GM21526 (cell line): ENCODE results near the gene GRIK1.
A peak's percentile ranks its signal among the peaks of the same experiment; 100 is the strongest.

ENCODE experiments used
- ATAC-seq: cut with Tn5 transposase; IDR thresholded peaks from one replicate; pipeline ENCODE4 v1.9.1; 2021; ENCODE audit warnings: moderate library complexity; ENCODE audit not compliant: unreplicated experiment, low FRiP score

The GRIK1 gene

DNA sequence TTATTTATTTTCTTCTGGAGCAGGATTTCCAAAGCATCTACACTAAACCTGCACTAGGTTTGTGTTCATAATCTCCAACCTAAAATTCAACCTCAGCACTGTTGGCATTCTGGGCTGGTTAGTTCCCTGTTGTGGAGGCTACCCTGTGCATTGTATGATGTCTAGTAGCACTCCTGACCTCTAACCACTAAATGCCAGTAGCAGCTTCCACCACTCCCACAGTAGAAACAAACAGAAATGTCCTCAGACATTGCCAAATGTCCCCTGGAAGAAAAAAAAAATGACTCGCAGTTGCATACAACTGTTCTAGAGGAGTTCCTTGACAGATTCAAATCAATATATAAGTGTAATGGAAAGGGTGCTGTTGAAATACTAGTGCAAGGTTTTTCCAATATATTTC, 18.9 kb downstream of the GRIK1 start:
- ATAC-seq = no peak

DNA sequence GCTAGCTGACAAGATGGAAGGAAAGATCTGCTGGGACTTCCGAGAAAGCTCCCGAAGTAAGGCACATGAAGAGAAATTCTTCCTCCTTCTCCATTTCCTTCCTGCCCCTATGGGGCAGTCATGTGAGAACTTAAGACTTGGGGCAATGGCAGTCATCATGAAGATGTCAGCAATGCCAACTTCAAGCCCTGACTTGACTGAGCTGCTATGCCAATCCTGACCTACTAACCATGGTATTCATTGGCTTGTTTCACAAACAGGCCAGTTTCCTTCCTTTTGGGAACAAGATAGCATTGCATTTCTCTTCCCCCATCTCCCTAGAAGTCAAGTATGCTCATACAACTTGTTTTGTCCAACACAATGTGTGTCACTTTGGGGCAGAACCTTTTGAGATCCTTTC, 25.5 kb downstream of the GRIK1 start:
- ATAC-seq = no peak

DNA sequence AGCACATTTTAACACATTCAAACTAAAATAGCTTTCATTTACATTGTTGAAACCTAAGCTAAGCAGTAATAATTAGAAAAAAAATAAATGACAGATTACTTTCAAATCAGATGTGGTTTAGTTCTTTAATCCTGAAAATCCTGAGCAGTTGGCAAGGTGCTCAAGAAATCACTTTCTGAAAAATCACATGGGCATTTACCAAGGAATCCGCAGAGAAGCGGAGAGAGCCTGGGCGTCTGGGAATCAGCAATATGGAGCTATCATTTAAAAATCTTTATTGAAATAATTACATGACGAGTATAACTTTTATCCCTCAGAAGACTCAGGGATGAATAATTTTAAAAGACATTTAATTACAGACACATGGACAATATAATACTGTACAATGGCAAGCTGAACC, 30.2 kb downstream of the GRIK1 start:
- no peak for ATAC-seq

DNA sequence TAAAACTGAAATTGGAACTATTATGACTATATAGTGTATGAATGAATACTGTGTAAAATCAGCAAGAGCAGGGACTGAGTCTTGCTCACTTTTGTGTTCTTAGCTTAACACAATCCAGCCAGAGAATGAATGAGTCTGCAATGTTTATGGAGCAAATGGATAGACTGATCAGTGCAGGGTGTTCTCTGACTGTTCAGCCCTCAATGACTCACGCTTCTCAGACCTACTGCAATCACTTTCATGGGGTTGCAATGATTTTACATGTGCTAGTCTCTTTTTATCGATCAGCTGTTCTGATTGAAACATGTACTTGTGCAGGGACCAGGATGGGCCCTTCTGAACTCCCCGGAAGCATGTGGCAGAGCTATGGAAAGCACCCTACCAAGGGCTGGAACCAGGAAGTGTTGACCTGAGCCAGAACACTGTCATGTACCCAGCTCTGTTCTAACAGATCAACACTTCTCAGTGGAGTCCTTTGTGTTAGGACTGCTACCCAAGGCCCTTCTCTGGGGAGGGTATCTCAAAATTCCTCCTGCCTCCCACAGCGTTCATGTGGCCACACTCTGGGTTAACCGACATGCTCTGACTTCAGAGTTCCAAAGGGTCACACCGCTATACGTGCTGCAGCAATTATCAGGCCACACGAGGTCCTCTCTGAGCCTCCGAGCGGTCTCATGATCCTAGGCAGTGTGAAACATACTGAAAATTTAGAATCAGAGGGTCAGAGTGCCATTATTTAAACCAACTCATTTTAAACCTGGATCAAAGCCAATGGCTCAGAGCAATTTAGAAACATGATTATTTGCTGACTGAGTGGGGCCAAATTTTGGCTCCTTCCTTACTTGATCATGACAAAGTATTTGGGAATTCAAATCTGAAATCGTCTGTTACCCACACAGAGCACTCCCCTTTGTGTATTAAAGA, 35.2 kb downstream of the GRIK1 start:
- ATAC-seq = no peak

DNA sequence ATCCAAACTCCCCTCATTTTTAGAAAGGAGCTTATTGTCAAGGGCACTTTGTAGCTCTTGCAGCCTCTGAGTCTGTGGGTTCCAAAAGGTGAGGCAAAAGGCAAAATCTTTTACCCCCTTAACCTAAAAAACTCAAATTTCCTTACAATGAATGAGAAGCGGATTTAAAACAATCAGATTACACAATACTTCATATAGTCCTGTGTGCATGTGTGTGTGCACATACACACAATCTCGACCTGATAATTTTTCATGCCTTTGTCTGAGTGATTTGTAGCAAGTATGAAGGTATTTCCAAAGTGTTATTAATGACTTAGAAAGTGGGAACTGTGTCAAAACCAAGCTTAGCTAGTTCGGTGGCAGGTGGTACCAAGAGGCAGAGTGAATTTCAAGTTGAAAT, 42.9 kb downstream of the GRIK1 start:
- no peak for ATAC-seq

DNA sequence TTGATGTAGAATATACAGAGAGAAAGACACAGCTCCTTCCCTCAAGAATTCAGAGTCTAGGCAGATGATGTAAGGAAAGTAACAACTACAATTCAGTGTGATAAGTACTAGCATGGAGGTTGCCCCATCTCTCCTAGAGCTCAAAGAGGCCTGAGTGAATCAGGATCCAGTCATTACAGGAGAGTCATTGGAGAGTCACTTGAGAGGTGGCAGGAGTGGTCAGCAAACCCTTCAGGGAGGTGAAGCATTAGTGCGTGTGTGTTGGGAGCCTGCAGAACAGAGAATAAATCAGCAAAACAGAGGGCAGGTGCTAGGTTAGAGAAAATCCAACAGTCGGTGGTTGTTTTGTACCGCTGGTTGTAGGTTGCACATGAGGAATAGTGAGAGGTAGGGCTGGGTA, 46.1 kb downstream of the GRIK1 start:
- no peak for ATAC-seq

DNA sequence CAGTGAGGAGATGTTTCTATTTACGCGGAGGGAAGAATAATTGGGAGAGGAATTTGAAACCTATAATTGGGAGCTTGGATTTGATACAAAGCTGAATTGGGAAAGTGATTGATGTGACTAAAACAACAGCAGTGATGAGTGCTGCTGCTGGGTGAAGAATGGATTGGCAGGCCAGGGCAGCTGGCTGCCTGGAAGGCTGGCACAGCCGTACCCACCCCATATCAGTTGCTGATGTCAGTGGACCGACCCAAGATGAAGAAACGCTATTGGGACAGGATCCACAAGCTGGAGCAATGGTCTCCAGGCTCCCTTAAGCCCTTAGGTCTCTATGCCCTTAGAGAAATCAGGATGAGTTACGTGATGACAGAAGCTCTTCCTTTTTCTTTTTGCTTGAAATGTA, 47.4 kb downstream of the GRIK1 start:
- no peak for ATAC-seq

DNA sequence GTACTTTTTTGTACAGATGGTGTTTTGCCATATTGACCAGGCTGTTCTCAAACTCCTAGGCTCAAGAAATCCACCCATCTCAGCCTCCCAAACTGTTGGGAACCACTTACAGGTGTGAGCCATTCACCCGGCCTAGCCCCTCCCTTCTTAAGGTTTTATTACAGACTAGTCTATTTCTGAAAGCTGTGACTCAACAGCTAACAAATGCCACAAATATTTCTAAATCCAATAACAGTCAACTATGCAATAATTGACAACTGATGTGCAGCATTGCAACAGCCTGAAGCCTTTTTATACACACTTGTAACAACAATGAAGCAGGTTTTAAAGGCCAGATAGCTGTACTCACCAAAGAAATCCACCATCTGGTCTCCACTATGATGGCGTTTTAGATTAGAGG, 51.4 kb downstream of the GRIK1 start:
- ATAC-seq = no peak

DNA sequence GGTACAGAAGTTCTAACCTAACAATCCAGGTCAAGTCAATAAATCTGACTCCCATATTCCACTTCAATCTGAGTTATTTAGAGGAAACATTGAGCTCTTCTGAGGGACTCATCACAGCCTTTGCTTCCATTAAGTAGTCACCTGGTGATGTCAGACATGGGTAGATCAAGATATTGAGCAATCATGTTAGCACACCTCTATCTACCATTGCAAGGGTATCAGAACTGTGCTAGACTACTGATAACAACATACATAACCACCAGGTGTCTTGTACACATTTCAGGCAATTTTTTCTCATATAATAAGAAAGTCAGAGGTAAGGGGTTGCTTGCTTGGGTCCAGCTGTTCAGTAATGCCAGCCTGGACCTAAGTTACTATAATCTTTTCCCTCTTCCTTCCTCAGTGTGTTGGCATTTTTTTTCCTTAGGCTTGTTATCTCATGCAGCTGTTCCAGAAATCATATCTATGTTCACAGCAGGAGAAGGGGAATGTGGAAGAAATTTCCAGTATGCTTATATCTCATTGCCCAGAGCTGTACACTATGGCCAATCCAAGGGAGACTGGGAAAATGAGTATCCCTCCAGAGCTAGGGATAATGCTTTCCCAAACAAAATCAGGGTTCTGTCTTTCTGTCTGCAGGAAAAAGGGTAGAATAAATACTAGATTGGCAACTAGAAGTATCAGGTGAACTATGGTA, 52.3 kb downstream of the GRIK1 start:
- ATAC-seq = no peak

DNA sequence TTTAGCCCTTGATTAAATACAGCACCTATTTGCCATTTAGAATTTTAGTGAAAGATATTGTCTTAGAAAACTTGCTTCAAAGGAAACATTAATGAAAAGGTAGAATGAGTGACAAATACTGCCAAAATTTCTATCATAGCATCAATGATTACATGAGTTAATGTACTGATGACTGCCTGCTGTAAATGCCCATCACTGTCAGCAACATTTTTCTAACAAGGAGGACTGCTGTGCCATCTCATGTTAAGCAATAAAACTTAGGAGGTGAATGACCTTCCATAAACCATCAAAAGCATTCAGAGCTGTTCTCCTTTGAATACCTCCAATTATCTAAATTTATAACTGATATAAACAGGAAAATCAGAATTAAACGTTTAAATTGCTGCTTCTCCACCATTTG, 54.3 kb downstream of the GRIK1 start:
- no peak for ATAC-seq

DNA sequence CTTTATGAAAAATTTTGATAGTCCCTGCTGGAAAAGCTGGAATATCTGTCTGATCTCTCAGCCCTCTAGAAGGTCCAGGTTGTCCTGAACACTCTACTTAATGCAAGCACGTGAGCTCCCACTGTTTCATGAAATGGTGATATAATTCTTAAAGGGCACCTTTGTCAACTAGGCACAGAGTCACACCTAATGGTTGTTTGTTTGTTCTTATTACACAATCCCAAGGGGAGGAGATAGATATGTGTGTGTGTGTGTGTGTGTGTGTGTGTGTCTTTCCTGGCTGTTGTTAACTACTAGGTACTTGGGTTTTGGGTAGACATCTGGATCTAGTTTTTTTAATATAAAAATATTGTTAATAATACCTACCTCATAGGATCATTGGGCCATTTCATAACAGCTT, 63.9 kb downstream of the GRIK1 start:
- ATAC-seq = no peak

DNA sequence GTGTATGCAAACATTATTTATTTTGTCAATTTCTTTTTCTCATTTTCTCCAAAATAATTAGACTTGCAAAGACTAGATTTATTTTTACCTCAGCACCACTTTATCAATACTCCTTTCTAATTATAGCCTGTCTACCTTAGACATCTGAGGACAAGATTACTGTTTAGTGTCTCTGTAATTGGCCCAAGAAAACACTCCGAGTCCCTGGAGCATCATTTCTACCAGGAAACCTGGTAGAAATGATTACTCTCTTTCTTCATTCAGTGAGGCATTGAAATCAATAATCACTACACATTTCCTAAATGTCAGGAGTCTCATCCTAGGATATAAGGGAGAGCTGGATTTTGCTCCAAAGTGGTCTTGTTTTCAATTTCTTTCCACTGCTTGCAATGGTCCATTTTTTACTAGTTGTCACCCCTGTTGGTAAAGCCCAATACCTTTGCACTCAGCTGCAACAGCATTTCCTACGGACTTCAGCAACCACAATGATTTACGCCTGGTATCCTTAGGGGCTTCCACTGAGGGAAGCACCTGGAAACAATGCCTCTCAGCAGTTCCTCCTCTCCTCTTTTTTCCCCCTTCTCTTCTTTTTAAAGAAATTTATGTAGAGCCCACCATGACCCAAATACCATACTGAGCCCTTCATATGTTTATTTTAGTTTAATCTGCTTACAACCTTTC, 64.6 kb downstream of the GRIK1 start:
- ATAC-seq = no peak

DNA sequence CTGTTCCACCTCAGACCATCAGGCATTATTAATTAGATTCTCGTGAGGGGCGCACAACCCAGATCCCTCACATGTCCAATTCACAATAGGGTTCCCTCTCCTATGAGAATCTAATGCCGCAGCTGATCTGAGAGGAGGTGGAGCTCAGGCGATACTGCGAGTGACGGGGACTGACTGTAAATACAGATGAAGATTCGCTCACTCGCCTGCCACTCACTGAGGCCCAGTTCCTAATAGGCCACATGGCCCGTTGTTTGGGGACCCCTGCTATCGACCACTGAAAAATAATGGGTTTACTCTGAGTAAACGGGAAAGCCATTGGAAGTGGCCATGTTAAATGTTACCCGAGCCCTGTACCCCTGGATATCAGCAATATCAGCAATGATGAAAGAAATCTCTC, 65.9 kb downstream of the GRIK1 start:
- ATAC-seq = no peak

DNA sequence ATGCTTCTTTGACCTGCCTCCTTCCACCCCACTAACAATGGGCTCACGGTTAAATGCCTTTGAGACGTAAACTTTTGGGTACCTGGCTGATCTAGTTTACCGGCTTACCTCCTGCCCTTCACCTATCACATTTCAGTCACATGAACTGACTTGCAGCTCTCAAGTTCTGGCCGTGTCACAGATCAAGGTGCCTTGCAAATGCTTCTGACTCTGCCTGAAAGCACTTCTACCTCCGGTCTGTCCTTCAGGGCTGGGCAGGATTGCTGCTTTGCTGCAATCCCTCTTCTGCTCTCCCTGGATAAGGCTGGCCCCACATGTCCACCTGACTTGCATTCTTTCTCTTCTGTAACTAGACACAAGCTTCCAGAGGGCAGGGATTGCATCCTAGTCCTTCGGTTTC, 69.0 kb downstream of the GRIK1 start:
- no peak for ATAC-seq

DNA sequence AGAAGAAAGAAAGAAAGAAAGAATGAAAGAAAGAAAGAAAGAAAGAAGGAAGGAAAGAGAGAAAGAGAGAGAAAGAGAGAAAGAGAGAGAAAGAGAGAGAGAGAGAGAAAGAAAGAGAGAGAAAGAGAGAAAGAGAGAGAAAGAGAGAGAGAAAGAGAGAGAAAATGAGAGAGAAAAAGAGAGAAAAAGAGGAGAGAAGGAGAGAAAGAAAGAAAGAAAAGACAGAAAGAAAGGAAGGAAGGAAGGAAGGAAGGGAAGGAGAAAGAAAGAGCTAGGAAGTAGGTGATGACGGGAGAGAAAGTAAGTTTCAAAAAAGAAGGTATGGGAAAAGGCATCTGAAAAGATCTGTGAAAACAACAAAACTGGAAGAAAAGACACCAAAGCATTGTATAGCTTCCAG, 72.0 kb downstream of the GRIK1 start:
- no peak for ATAC-seq

DNA sequence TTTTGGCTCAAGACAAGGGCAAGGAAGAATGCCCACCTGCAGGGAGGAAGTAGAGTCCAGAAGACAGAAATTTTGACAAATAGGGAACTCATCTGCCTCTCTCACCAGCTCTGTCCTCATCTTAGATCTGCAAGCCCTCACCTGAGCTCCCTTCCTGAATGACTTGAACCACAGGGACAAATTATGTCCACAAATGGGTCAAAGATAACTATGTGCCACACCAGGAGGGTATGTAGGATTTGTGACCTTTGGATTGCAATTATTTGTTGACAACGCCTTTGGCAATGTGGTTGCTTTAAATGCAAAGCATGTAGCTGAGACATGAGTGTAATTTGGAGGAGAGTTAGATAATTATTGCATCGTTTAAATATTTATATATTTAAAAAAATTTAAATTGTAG, 79.5 kb downstream of the GRIK1 start:
- ATAC-seq = no peak

DNA sequence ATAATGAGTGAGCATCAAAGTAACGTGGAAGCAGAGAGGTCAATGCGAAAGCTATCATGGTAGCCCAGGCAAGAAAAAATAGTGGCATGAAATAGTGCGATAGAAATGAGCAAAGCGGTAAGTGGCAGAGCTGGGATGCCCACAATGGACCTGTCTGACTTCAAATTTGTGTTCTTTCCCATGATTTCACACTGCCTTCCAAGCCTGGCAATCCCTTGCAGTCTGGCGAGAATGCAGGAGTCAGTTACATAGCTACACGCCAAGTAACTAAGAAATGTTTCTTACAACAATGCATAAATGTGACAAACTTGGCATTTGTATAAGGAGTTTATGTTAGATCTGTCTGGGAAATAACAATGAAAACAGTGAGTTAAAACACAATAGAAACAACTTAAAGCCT, 82.6 kb downstream of the GRIK1 start:
- no peak for ATAC-seq

DNA sequence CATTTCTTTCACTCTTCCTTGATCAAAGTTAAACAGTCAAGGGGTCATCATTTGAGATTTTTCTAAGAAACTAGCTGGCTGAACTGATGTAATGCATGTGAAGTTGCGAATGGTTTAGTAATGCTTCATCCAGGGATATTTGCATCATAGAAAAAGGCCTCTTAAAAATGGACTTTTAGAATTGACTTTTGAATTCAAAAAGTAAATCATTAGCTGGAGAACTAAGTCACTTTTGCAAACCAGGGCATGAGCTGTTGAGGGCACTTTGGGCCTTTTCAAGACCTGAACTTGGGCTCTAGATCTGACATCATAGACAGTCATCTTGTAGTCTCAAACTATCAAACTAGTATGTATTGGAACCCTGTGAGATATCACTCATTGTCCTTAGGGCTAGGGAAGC, 85.0 kb downstream of the GRIK1 start:
- no peak for ATAC-seq

DNA sequence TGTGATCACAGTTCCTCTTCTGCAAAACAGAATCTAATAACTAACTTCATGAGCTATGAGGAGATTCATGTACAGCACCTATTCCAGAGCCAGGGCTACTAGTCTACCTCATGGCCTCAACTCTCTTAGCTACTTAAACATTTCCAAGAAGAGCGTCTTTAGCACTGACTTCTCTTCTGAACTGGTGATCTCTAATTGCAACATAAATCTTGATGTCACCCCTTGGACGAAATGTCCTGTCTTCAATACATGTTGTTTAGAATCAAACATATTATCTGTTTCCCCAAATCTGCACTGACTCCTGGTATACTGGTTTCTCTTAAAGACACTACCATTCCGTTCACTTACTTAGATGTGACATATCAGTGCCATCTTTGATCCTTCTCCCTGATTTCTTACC, 88.2 kb downstream of the GRIK1 start:
- no peak for ATAC-seq

DNA sequence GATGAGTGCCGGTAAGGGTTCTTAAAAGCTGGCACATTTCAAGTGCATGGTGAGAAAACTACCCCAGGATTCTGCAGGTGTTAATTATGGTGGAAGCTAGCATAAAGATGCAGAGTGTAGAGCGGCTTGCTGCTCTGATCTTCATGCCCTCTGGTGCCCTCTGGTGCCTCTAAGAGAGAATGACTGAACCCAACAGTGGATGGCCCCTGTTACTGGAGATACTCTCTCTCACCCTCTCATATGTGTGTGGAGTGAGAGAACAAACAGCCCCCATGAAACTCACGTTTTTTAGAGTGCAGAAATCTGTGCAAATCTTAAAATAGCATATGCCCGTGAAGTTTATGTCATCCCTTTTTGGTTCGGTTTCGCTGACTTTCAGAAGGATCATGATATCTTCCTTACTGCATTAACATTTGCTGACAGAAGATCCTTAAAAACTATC, 90.0 kb downstream of the GRIK1 start:
- peak; percentile 100 for ATAC-seq

DNA sequence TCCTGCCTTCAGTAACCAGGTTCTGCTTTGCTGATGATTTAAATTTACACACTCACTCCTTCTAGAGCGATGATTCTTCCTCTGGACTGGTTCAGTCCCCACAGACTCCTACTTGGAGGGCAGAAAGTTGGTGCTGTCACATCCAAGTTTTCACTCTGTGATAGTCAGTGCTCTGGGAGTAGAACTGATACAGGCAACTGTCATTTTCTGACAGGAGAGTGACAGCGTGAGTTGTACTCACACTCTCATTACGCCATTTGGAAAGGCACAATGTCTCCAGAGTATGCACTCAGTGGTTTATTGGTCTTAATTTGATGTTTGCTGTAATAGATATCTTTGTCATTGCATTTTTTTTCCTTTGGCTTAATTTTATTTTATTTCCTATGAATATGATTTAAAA, 96.0 kb downstream of the GRIK1 start:
- ATAC-seq = no peak
